Lower leg skin (tissue), 4 donors: ENCODE measurements around the gene LIPH. TPM values are rescaled to one million over a fixed set of nuclear protein-coding genes. Genes with fewer than 3 reads are reported as not detected.
"Not testable (repeated sequence)": the region's sequence is repeated elsewhere in the genome, so short reads cannot be mapped to it uniquely, and the experiment has no call there.

Source experiments
- DNase-seq, 2 donors: peaks; one replicate each; pipeline ENCODE4 v3.0.0-alpha.2; 2019; ENCODE audit warnings: low spot score in 2 of 2
- H3K4me3 ChIP-seq: fragments of 200-600 bp; sonication (generic); 2 replicates; pipeline ENCODE4 v1.5.1; 2017; ENCODE audit warnings: mild to moderate bottlenecking, low read depth; ENCODE audit not compliant: poor library complexity, severe bottlenecking
- POLR2A ChIP-seq, 2 donors: fragments of 450-650 bp; IDR thresholded peaks; one replicate each; pipeline ENCODE4 v1.6.1; 2016 to 2017; ENCODE audit warnings: antibody characterized with exemption in 2 of 2, mild to moderate bottlenecking in 1 of 2, moderate library complexity in 1 of 2
- WGBS, 2 donors: methylation state at CpG; one replicate each; pipeline ENCODE4 v1.1.5; 2018; 5-methylcytosine and 5-hydroxymethylcytosine counted together
- intact Hi-C: fragments of 100-400 bp; cut with DNase I; formaldehyde crosslinking; loops from one replicate; pipeline ENCODE4 v1.15.0; 2023; ENCODE audit warnings: low total_unique reads
- total RNA-seq, 4 donors: library from RNA; depleted of rRNA; stranded (reverse); fragments of >200 nt; gene quantifications; one replicate each; pipeline ENCODE4 v1.1.0, GENCODE V29; 2016
- TF ChIP-seq, protein P1 (sequence below), 3 donors: fragments of 450-650 bp; IDR thresholded peaks; one replicate each; pipeline ENCODE4 v1.5.1; 2016; ENCODE audit warnings: antibody characterized with exemption in 3 of 3, mild to moderate bottlenecking in 3 of 3, moderate library complexity in 2 of 3

The LIPH gene
- total RNA-seq, 4 donors from 2014 or later: 8.2 to 22.8 (median 17.0) TPM

DNA sequence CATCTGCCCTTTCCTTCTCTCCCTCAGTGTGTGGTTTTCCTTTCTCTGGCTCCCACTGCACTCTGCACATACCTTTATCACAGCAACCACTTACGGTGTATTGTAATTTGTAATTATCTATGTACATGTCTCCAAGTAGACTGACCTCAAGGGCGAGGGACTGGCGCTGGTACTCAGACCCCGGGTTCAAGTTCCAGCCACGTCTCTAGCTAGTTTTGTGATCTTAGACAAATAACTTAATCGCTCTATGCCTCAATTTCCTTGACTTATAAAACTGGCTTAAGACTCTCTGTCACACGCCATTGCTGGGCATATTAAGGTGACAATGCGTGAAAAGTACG, 33.1 kb upstream of the LIPH start:
- TF ChIP-seq, protein P1, sequence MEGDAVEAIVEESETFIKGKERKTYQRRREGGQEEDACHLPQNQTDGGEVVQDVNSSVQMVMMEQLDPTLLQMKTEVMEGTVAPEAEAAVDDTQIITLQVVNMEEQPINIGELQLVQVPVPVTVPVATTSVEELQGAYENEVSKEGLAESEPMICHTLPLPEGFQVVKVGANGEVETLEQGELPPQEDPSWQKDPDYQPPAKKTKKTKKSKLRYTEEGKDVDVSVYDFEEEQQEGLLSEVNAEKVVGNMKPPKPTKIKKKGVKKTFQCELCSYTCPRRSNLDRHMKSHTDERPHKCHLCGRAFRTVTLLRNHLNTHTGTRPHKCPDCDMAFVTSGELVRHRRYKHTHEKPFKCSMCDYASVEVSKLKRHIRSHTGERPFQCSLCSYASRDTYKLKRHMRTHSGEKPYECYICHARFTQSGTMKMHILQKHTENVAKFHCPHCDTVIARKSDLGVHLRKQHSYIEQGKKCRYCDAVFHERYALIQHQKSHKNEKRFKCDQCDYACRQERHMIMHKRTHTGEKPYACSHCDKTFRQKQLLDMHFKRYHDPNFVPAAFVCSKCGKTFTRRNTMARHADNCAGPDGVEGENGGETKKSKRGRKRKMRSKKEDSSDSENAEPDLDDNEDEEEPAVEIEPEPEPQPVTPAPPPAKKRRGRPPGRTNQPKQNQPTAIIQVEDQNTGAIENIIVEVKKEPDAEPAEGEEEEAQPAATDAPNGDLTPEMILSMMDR (IDR thresholded peaks at IDR 0.05): no peak
- H3K4me3 ChIP-seq: no peak overlapping the region
- intact Hi-C loops: no loop called here
- 39 to 42% methylated on average over 9 of the region's 9 CpGs for WGBS, 2 donors
- no peak for DNase-seq

GRCh38 chr3:185584686-185585085, 32.3 kb upstream of the LIPH start:
- 66 to 78% methylated on average over 4 of the region's 4 CpGs for WGBS, 2 donors
- TF ChIP-seq, protein P1 (IDR thresholded peaks at IDR 0.05): no peak
- TF ChIP-seq POLR2A (IDR thresholded peaks at IDR 0.05): no peak
- H3K4me3 ChIP-seq: no peak overlapping the region
- intact Hi-C loops: no loop called here
- no peak for DNase-seq

DNA sequence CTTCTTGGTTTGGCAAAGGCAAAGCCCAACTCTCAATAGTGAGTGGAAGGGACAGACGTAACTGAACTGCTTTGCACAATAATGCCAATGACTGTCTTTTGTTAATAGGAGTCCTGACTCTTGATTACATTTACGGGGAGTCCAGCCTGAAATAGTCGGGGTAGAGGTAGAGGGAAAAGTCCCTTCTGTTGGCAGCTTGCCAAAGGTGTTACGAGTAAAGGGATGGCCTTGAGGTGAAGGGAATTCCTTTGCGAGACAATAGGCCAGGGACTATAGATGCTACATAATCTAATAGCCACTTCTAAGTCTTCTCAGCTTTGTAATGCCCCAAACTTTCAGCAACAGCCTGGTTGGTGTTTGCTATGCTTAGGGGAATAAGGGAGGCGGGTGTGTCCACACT, 31.5 kb upstream of the LIPH start:
- TF ChIP-seq, protein P1 (IDR thresholded peaks at IDR 0.05): no peak
- TF ChIP-seq POLR2A (IDR thresholded peaks at IDR 0.05): no peak
- no peak overlapping the region for H3K4me3 ChIP-seq
- DNase-seq: no peak
- intact Hi-C loops: no loop called here
- 49 to 76% methylated on average over 6 of the region's 6 CpGs for WGBS, 2 donors

DNA sequence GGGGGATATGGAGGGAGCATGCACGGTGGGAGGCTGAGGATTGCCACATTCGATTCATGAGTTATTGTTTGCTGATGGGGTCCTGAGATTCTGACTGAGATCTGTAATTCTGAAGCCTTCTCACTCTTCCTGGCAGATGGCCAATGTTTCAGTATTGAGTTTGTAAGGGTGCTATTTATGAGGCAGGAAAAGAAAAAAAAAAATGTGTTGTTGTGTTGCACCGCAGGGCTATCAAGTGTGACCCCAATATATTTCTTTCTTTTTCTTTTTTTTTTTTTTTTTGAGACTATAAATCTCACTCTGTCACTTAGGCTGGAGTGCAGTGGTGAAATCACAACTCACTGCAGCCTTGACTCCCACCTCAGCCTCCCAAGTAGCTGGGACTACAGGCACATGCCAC, 30.5 kb upstream of the LIPH start:
- intact Hi-C loops: no loop called here
- TF ChIP-seq POLR2A (IDR thresholded peaks at IDR 0.05): no peak
- TF ChIP-seq, protein P1 (IDR thresholded peaks at IDR 0.05): no peak
- 18 to 26% methylated on average over 3 of the region's 3 CpGs for WGBS, 2 donors
- H3K4me3 ChIP-seq: no peak overlapping the region
- no peak for DNase-seq

- intact Hi-C loops: no loop called here
- WGBS, 2 donors: 62 to 66% methylated on average over 3 of the region's 3 CpGs
- TF ChIP-seq POLR2A (IDR thresholded peaks at IDR 0.05): no peak
- TF ChIP-seq, protein P1 (IDR thresholded peaks at IDR 0.05): no peak
- H3K4me3 ChIP-seq: no peak overlapping the region
- no peak for DNase-seq
Measured at GRCh38 chr3:185582236-185582635, 29.8 kb upstream of the LIPH start.

GRCh38 chr3:185575108-185575869, 22.9 kb upstream of the LIPH start:
- not testable (repeated sequence) for H3K4me3 ChIP-seq, DNase-seq
- intact Hi-C loops: loop anchor here (10.0 kb wide), 1 partner anchor 220 kb away; no protein-coding TSS in a partner anchor
- WGBS, 2 donors: 28 to 29% methylated on average over 17 of the region's 17 CpGs
